Activated CD8-positive, alpha-beta memory T cell treated with anti-CD3 and anti-CD28 coated beads, Interleukin-2, amount 10 ng/mL, durations not matched to agents 7 days and 5 days (primary cell): Measurements from ENCODE around the gene SLC39A7. TPM values are rescaled to one million over a fixed set of nuclear protein-coding genes. Genes with fewer than 3 reads are reported as not detected.

Experiments
- ATAC-seq: fragments of 150-1000 bp; cut with Tn5 transposase; one replicate; pipeline ENCODE4 v1.10.0; 2021; ENCODE audit warnings: moderate library complexity
- CTCF ChIA-PET: fragments of 350-600 bp; sonication (Branson Sonifier 250); formaldehyde crosslinking; loops from one replicate; lab custom pipeline; 2021; ENCODE audit warnings: antibody characterized with exemption; lab: Charles Lee
- DNase-seq: peaks from one replicate; pipeline ENCODE4 v3.0.0-alpha.2; 2020
- H3K27ac Mint-ChIP-seq: one replicate; pipeline ENCODE4 v1.8.0; 2021; ENCODE audit warnings: mild to moderate bottlenecking, mixed read lengths
- H3K27me3 Mint-ChIP-seq: one replicate; pipeline ENCODE4 v1.8.0; 2021; ENCODE audit warnings: mixed read lengths
- H3K36me3 Mint-ChIP-seq: one replicate; pipeline ENCODE4 v1.8.0; 2021; ENCODE audit warnings: mild to moderate bottlenecking, mixed read lengths
- H3K4me1 Mint-ChIP-seq: one replicate; pipeline ENCODE4 v1.8.0; 2021; ENCODE audit warnings: mixed read lengths
- H3K4me3 Mint-ChIP-seq: one replicate; pipeline ENCODE4 v1.8.0; 2021; ENCODE audit warnings: mild to moderate bottlenecking, moderate library complexity, mixed read lengths
- H3K9me3 Mint-ChIP-seq: one replicate; pipeline ENCODE4 v1.8.0; 2022; ENCODE audit warnings: low read depth, mixed read lengths
- total RNA-seq, 2 experiments: library from RNA; stranded (reverse); gene quantifications; one replicate each; pipeline ENCODE4 v1.2.3, GENCODE V29; 2021

The SLC39A7 gene
- total RNA-seq, 2 experiments from 2014 or later, result 50.1 to 63.9 TPM

GRCh38 chr6:33198853-33199436 is 1.7 kb upstream of the SLC39A7 start:
- Mint-ChIP-seq H3K4me1 (peaks cover 58% of the 10 kb centered on the region), H3K27ac (peak overlapping the region; percentile 80), H3K4me3 (peak overlapping the region; percentile 99), H3K36me3 (peaks cover 51% of the 10 kb centered on the region), H3K27me3 (no peaks in the 10 kb centered on the region), H3K9me3 (no peaks in the 10 kb centered on the region)
- CTCF ChIA-PET, result interaction anchor here (0.8 to 4.2 kb wide), 6 partner anchors 10 to 145 kb away, joined by 3 to 46 read pairs (median 8); partner anchors contain the start of genes RGL2 and RING1
- ATAC-seq (no peak), DNase-seq (no peak)

- H3K27ac Mint-ChIP-seq, result peak overlapping the region; percentile 97
- no peaks in the 10 kb centered on the region for H3K9me3 Mint-ChIP-seq
- CTCF ChIA-PET, result interaction anchor here (0.8 to 4.2 kb wide), 4 partner anchors 9 to 99 kb away, joined by 3 to 46 read pairs (median 22); partner anchors contain the start of genes RGL2 and RING1
- ATAC-seq (peak; percentile 45), DNase-seq (peak; percentile 88)
- peak overlapping the region; percentile 99 for H3K4me3 Mint-ChIP-seq
- H3K36me3 Mint-ChIP-seq, result peaks cover 46% of the 10 kb centered on the region
- H3K27me3 Mint-ChIP-seq, result no peaks in the 10 kb centered on the region
- peaks cover 62% of the 10 kb centered on the region for H3K4me1 Mint-ChIP-seq
Observed at GRCh38 chr6:33199687-33200218, 914 bp upstream of the SLC39A7 start.

GRCh38 chr6:33201147-33201545 is 479 bp downstream of the SLC39A7 start:
- CTCF ChIA-PET, result no interaction called here
- H3K4me1 Mint-ChIP-seq, result peaks cover 72% of the 10 kb centered on the region
- H3K27ac Mint-ChIP-seq, result peak overlapping the region; percentile 97
- DNase-seq (no peak), ATAC-seq (no peak)
- H3K4me3 Mint-ChIP-seq, result peak overlapping the region; percentile 99
- H3K27me3 Mint-ChIP-seq, result no peaks in the 10 kb centered on the region
- peaks cover 32% of the 10 kb centered on the region for H3K36me3 Mint-ChIP-seq
- H3K9me3 Mint-ChIP-seq, result no peaks in the 10 kb centered on the region

- CTCF ChIA-PET, result no interaction called here
- Mint-ChIP-seq H3K27me3 (no peaks in the 10 kb centered on the region), H3K4me1 (peaks cover 79% of the 10 kb centered on the region), H3K4me3 (peak overlapping the region; percentile 99), H3K27ac (peak overlapping the region; percentile 97), H3K9me3 (no peaks in the 10 kb centered on the region), H3K36me3 (peaks cover 28% of the 10 kb centered on the region)
- DNase-seq (no peak), ATAC-seq (no peak)
Observed at GRCh38 chr6:33201935-33202334, 1.3 kb downstream of the SLC39A7 start.

- CTCF ChIA-PET, result interaction anchor here (1.1 kb wide), 1 partner anchor 45 kb away, joined by 4 read pairs; no protein-coding TSS in a partner anchor
- Mint-ChIP-seq H3K36me3 (peaks cover 28% of the 10 kb centered on the region), H3K9me3 (no peaks in the 10 kb centered on the region), H3K4me3 (peak overlapping the region; percentile 16), H3K4me1 (peaks cover 74% of the 10 kb centered on the region), H3K27me3 (no peaks in the 10 kb centered on the region), H3K27ac (peak overlapping the region; percentile 29)
- DNase-seq (peak; percentile 40), ATAC-seq (no peak)
Observed at GRCh38 chr6:33202799-33203198, 2.1 kb downstream of the SLC39A7 start.

- peaks cover 66% of the 10 kb centered on the region for H3K4me1 Mint-ChIP-seq
- CTCF ChIA-PET, result interaction anchor here (1.1 kb wide), 1 partner anchor 44 kb away, joined by 4 read pairs; no protein-coding TSS in a partner anchor
- no peaks in the 10 kb centered on the region for H3K9me3 Mint-ChIP-seq
- peaks cover 28% of the 10 kb centered on the region for H3K36me3 Mint-ChIP-seq
- ATAC-seq (no peak), DNase-seq (no peak)
- no peak overlapping the region for H3K27ac Mint-ChIP-seq
- H3K27me3 Mint-ChIP-seq, result no peaks in the 10 kb centered on the region
- H3K4me3 Mint-ChIP-seq, result peak overlapping the region; percentile 82
Observed at GRCh38 chr6:33203443-33204164, 2.9 kb downstream of the SLC39A7 start.

- DNase-seq (no peak), ATAC-seq (no peak)
- Mint-ChIP-seq H3K27ac (peak overlapping the region; percentile 41), H3K4me1 (peaks cover 66% of the 10 kb centered on the region), H3K27me3 (no peaks in the 10 kb centered on the region), H3K9me3 (no peaks in the 10 kb centered on the region), H3K36me3 (peaks cover 26% of the 10 kb centered on the region), H3K4me3 (peak overlapping the region; percentile 82)
- CTCF ChIA-PET, result interaction anchor here (1.0 to 2.4 kb wide), 3 partner anchors 45 to 358 kb away, joined by 3 to 22 read pairs (median 3); no protein-coding TSS in a partner anchor
Observed at GRCh38 chr6:33204165-33204414, 3.4 kb downstream of the SLC39A7 start.

GRCh38 chr6:33204415-33205190 is 3.9 kb downstream of the SLC39A7 start, which contains the start of gene HSD17B8:
HSD17B8 (plus strand) TSS chr6:33204655; CDS start chr6:33204669, 14 bp downstream.
- no peaks in the 10 kb centered on the region for H3K9me3 Mint-ChIP-seq
- peak; percentile 71 for ATAC-seq
- peak within 1 kb of the TSS; percentile 82 for H3K4me3 Mint-ChIP-seq
- H3K36me3 Mint-ChIP-seq, result peaks cover 30% of the 10 kb centered on the region
- peak within 1 kb of the TSS; percentile 94 for H3K27ac Mint-ChIP-seq
- H3K4me1 Mint-ChIP-seq, result peaks cover 66% of the 10 kb centered on the region
- CTCF ChIA-PET, result interaction anchor here (1.0 to 2.4 kb wide), 4 partner anchors 43 to 359 kb away, joined by 3 to 22 read pairs (median 4); no protein-coding TSS in a partner anchor
- DNase-seq, result peak; percentile 96
- no peaks in the 10 kb centered on the region for H3K27me3 Mint-ChIP-seq

GRCh38 chr6:33205191-33206026 is 4.7 kb downstream of the SLC39A7 start:
- H3K27ac Mint-ChIP-seq, result peak overlapping the region; percentile 94
- H3K27me3 Mint-ChIP-seq, result no peaks in the 10 kb centered on the region
- H3K4me1 Mint-ChIP-seq, result peaks cover 65% of the 10 kb centered on the region
- no peaks in the 10 kb centered on the region for H3K9me3 Mint-ChIP-seq
- CTCF ChIA-PET, result interaction anchor here (1.1 to 2.4 kb wide), 3 partner anchors 44 to 359 kb away, joined by 3 to 22 read pairs (median 4); no protein-coding TSS in a partner anchor
- H3K4me3 Mint-ChIP-seq, result peak overlapping the region; percentile 82
- peaks cover 33% of the 10 kb centered on the region for H3K36me3 Mint-ChIP-seq
- DNase-seq (peak; percentile 71), ATAC-seq (peak; percentile 24)

- peak overlapping the region; percentile 82 for H3K4me3 Mint-ChIP-seq
- CTCF ChIA-PET, result interaction anchor here (2.4 to 4.2 kb wide), 2 partner anchors 43 kb away, joined by 22 to 35 read pairs; no protein-coding TSS in a partner anchor
- no peaks in the 10 kb centered on the region for H3K27me3 Mint-ChIP-seq
- no peak for ATAC-seq
- peak overlapping the region; percentile 94 for H3K27ac Mint-ChIP-seq
- H3K4me1 Mint-ChIP-seq, result peaks cover 64% of the 10 kb centered on the region
- DNase-seq, result no peak
- H3K36me3 Mint-ChIP-seq, result peaks cover 30% of the 10 kb centered on the region
- no peaks in the 10 kb centered on the region for H3K9me3 Mint-ChIP-seq
Observed at GRCh38 chr6:33206027-33206863, 5.6 kb downstream of the SLC39A7 start.

GRCh38 chr6:33206864-33207551 is 6.3 kb downstream of the SLC39A7 start:
- Mint-ChIP-seq H3K4me3 (peak overlapping the region; percentile 82), H3K4me1 (peaks cover 58% of the 10 kb centered on the region), H3K36me3 (peaks cover 27% of the 10 kb centered on the region), H3K9me3 (no peaks in the 10 kb centered on the region), H3K27ac (no peak overlapping the region), H3K27me3 (no peaks in the 10 kb centered on the region)
- no peak for DNase-seq
- CTCF ChIA-PET, result interaction anchor here (4.2 kb wide), 1 partner anchor 42 kb away, joined by 35 read pairs; no protein-coding TSS in a partner anchor
- ATAC-seq, result no peak
